Measurements from ENCODE around the gene ARHGEF2. TPM values are rescaled to one million over a fixed set of nuclear protein-coding genes. Genes with fewer than 3 reads are reported as not detected.

The ARHGEF2 gene
- total and polyA plus RNA-seq, 12 donors, result 22.7 to 79.8 (median 56.9) TPM

DNA sequence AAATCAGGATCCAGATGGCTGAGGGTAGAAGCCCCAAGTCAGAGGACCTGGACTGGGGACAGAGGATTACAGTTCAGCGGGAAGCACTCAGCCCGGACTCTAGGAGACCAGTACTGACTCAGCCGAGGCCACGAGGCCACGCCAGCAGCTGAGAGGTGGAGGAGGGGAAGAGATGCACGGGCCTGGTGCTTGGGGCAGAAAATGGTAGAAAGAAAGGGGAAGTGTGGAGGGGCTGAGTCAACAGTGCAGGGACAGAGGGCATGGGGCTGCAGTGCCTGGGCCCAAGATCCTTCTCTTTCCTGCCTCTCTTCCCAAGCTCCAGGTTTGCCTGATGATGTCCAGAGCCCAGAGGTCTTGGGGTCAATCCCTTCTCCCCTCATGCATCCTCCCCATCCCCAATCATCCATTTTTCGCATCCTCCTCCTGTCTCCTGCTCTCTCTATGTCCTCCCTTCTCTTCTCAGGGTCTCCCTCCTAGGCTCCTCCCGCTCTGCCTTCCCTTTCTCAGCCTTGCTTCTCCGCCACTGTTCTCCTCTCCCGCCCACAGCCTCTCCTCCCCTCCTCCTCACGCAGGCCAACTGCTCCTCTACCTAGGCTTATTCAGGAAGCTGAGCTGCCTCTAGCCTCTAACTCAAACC, 7.7 kb downstream of the ARHGEF2 start:
- no peaks in the 10 kb centered on the region for H3K27me3 ChIP-seq
- intact Hi-C loops (cut with DNase I), result no loop called here
- ATAC-seq (peak; percentile 16 to 66 (median 46)), DNase-seq (peak; percentile 67 to 71)
- TF ChIP-seq, protein P1, sequence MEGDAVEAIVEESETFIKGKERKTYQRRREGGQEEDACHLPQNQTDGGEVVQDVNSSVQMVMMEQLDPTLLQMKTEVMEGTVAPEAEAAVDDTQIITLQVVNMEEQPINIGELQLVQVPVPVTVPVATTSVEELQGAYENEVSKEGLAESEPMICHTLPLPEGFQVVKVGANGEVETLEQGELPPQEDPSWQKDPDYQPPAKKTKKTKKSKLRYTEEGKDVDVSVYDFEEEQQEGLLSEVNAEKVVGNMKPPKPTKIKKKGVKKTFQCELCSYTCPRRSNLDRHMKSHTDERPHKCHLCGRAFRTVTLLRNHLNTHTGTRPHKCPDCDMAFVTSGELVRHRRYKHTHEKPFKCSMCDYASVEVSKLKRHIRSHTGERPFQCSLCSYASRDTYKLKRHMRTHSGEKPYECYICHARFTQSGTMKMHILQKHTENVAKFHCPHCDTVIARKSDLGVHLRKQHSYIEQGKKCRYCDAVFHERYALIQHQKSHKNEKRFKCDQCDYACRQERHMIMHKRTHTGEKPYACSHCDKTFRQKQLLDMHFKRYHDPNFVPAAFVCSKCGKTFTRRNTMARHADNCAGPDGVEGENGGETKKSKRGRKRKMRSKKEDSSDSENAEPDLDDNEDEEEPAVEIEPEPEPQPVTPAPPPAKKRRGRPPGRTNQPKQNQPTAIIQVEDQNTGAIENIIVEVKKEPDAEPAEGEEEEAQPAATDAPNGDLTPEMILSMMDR (IDR thresholded peaks at IDR 0.05), result no peak
- H3K36me3 ChIP-seq, result peaks cover 0 to 73% (median 11%) of the 10 kb centered on the region in 9 donors
- H3K9me3 ChIP-seq, result no peaks in the 10 kb centered on the region
- 35 to 45% methylated on average over 11 of the region's 11 CpGs for WGBS, 2 donors
- peak overlapping the region in 4 of 10 donors; percentile 3 to 13 (median 13) for H3K4me3 ChIP-seq
- peaks cover 54 to 100% (median 100%) of the 10 kb centered on the region in 9 donors for H3K4me1 ChIP-seq
- H3K27ac ChIP-seq, result peak overlapping the region in 9 of 10 donors; percentile 80 to 99 (median 95)

DNA sequence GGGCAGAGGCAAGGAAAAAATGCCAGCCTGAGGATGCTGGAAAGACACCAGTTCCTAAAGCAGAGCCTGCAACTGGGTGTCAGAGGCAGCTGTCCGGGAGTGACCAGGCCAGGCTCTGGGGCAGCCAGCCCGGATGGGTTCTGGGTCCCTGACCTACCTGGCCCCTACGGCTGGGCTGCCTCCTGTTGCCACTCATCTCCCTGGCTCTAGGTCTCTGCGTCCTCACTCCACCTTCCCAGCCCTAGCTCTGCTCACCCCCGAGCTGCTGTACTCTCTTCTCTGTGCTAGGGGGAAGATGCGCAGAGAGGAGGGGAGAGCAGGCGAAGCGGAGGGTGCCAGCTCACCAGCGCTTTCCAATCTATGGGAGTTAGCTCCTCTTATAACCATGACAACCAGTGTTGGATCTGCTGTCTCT, 9.0 kb downstream of the ARHGEF2 start:
- H3K4me1 ChIP-seq, result peaks cover 48 to 99% (median 92%) of the 10 kb centered on the region in 9 donors
- H3K9me3 ChIP-seq, result no peaks in the 10 kb centered on the region
- H3K36me3 ChIP-seq, result peaks cover 3 to 83% (median 24%) of the 10 kb centered on the region in 9 donors
- TF ChIP-seq, protein P1 (IDR thresholded peaks at IDR 0.05), result no peak
- WGBS, 2 donors, result 64% methylated on average over 9 of the region's 9 CpGs
- H3K4me3 ChIP-seq, result peak overlapping the region in 2 of 10 donors; percentile 10 to 24
- H3K27ac ChIP-seq, result peak overlapping the region in 9 of 10 donors; percentile 80 to 99 (median 95)
- H3K27me3 ChIP-seq, result no peaks in the 10 kb centered on the region
- DNase-seq, result no peak
- no peak for ATAC-seq
- intact Hi-C loops (cut with DNase I), result no loop called here

DNA sequence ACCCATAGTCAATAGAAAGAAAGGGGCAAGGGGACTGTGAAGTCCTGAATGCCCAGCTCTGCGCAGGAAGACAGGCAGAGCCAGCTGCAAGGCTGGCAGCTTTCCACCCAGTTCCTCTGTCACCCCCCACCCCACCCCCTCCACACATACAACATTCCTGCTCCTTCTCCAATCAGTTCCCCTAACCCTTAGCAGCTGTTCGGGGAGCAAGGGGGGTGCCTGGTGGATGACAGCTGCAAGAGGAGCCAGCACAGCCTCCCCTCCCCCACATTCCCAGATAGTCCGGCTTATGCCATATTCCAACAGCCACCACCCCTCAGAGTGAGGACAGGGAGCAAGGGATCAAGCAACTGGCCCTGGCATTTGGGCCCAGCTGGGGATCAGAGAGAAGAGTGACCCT, 9.7 kb downstream of the ARHGEF2 start:
- peaks cover 46 to 97% (median 85%) of the 10 kb centered on the region in 9 donors for H3K4me1 ChIP-seq
- intact Hi-C loops (cut with DNase I), result no loop called here
- H3K4me3 ChIP-seq, result peak overlapping the region in 4 of 10 donors; percentile 13 to 38 (median 19)
- H3K27ac ChIP-seq, result peak overlapping the region in 9 of 10 donors; percentile 80 to 99 (median 95)
- no peaks in the 10 kb centered on the region for H3K9me3 ChIP-seq
- peaks cover 4 to 84% (median 28%) of the 10 kb centered on the region in 9 donors for H3K36me3 ChIP-seq
- H3K27me3 ChIP-seq, result no peaks in the 10 kb centered on the region
- DNase-seq, result peak in 1 of 2 donors; percentile 42
- 16 to 21% methylated on average over 3 of the region's 3 CpGs for WGBS, 2 donors
- ATAC-seq, result peak; percentile 1 to 33 (median 16)
- TF ChIP-seq, protein P1 (IDR thresholded peaks at IDR 0.05), result no peak

DNA sequence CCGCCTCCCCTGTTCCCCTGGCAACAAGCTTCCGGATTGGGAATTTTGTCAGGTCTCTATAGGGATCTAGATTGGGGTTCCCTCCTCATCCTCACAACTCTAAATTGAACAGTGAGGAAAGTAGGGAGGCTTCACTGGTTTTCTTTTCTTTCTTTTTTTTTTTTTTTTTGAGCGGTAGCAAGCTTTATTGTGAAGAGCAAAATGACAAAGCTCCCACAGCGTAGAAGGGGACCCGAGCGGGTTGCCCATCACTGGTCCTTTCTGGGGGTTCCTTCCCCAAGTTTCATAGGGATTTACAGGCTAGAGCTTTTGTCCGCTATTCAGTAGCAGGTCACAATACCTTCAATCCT, 10.3 kb downstream of the ARHGEF2 start:
- Histone ChIP-seq H3K4me3 (peak overlapping the region in 6 of 10 donors; percentile 2 to 38 (median 14)), H3K27ac (peak overlapping the region; percentile 43 to 99 (median 92)), H3K36me3 (peaks cover 5 to 84% (median 35%) of the 10 kb centered on the region in 9 donors), H3K4me1 (peaks cover 47 to 97% (median 85%) of the 10 kb centered on the region in 9 donors), H3K27me3 (no peaks in the 10 kb centered on the region), H3K9me3 (no peaks in the 10 kb centered on the region)
- 49 to 57% methylated on average over 7 of the region's 7 CpGs for WGBS, 2 donors
- DNase-seq (no peak), ATAC-seq (no peak)
- TF ChIP-seq, protein P1 (IDR thresholded peaks at IDR 0.05), result no peak
- intact Hi-C loops (cut with DNase I), result no loop called here
